Activated T-helper 2 cell treated with anti-CD3 and anti-CD28 coated beads, Interferon-gamma antibody, Interleukin-2, Interleukin-4, amounts not matched to agents 10 μg/mL and 5 μg/mL and 100 μg/mL, durations not matched to agents 14 hours and 24 hours and 36 hours (primary cell): ENCODE results near the gene CLEC16A. TPM values are rescaled to one million over a fixed set of nuclear protein-coding genes. Genes with fewer than 3 reads are reported as not detected.

Experiments
- DNase-seq: peaks from one replicate; pipeline ENCODE4 v3.0.0; 2021; ENCODE audit warnings: low spot score
- H3K27ac Mint-ChIP-seq: one replicate; pipeline ENCODE4 v1.8.0; 2021; ENCODE audit warnings: mixed read lengths
- H3K27me3 Mint-ChIP-seq: one replicate; pipeline ENCODE4 v1.8.0; 2021; ENCODE audit warnings: low read depth, mixed read lengths
- H3K36me3 Mint-ChIP-seq: one replicate; pipeline ENCODE4 v1.8.0; 2021; ENCODE audit warnings: low read depth, mixed read lengths
- H3K4me1 Mint-ChIP-seq: one replicate; pipeline ENCODE4 v1.8.0; 2021; ENCODE audit warnings: low read depth, mixed read lengths
- H3K4me3 Mint-ChIP-seq: one replicate; pipeline ENCODE4 v1.8.0; 2021; ENCODE audit warnings: low read depth, mild to moderate bottlenecking, moderate library complexity, mixed read lengths
- H3K9me3 Mint-ChIP-seq: one replicate; pipeline ENCODE4 v1.8.0; 2021; ENCODE audit warnings: mixed read lengths
- intact Hi-C: fragments of 100-400 bp; cut with micrococcal nuclease; formaldehyde crosslinking; loops from one replicate; pipeline ENCODE4 v1.15.1; 2023
- total RNA-seq: library from RNA; stranded (reverse); gene quantifications from 2 replicates; pipeline ENCODE4 v1.2.3, GENCODE V29; 2022

CLEC16A gene
- total RNA-seq, 1 donor from 2014 or later = 48.7 TPM

DNA sequence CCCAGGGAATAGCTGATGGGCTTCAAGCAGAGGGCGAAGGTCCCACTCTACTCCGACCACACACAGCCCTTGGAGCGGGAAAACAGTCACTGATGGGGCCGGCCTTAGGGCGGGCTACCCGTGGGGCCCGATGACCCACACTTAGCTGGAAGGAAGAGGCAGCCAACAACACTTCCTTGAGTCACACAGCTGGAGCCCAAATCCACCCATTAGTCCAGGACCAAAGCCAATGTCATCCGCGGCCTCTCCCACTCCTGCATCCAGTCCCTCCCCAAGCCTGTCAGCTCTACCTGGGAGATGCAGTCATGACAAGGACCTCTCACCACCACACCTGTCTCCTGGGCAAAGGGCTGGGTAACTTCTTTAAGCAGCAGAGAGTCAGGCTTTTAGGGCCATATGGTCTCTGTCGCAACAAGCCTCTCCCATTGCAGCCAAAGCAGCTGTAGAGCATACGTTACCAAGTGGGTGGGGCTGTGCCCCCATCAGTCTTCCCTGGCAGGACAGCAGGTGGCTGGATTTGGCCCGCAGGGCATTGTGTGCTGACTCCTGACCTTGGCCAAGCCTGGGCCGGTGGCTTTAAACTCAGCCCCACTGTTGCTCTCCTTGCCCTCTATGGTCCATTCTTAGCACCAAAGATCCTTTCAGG lies 200.9 kb downstream of the CLEC16A start:
- no peaks in the 10 kb centered on the region for H3K9me3 Mint-ChIP-seq
- H3K4me3 Mint-ChIP-seq = no peak overlapping the region
- DNase-seq = no peak
- no peaks in the 10 kb centered on the region for H3K27me3 Mint-ChIP-seq
- intact Hi-C loops = no loop called here
- peaks cover 30% of the 10 kb centered on the region for H3K36me3 Mint-ChIP-seq
- H3K27ac Mint-ChIP-seq = no peak overlapping the region
- peaks cover 24% of the 10 kb centered on the region for H3K4me1 Mint-ChIP-seq

DNA sequence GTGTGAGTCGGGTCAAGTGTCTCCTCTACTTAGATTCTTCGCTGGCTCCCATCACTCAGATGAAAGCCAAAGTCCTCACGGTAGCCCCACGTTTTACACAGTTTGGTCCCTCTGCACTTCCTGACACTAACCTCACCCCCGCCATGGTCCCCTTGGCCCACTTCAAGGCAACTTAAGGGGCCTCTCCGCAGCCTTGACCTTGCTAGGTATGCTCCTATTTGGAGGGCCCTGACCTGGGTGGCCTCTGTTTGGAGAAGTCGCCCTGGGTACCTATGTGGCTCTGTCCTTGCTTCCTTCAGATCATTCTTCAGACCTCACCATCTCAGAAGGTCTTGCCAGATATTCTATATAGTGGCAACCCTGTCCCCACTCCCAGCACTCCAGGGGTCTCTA lies 201.5 kb downstream of the CLEC16A start:
- Mint-ChIP-seq H3K36me3 (peaks cover 32% of the 10 kb centered on the region), H3K27ac (peak overlapping the region; percentile 10), H3K4me3 (no peak overlapping the region), H3K4me1 (peaks cover 19% of the 10 kb centered on the region), H3K27me3 (no peaks in the 10 kb centered on the region), H3K9me3 (no peaks in the 10 kb centered on the region)
- intact Hi-C loops = no loop called here
- DNase-seq = no peak

DNA sequence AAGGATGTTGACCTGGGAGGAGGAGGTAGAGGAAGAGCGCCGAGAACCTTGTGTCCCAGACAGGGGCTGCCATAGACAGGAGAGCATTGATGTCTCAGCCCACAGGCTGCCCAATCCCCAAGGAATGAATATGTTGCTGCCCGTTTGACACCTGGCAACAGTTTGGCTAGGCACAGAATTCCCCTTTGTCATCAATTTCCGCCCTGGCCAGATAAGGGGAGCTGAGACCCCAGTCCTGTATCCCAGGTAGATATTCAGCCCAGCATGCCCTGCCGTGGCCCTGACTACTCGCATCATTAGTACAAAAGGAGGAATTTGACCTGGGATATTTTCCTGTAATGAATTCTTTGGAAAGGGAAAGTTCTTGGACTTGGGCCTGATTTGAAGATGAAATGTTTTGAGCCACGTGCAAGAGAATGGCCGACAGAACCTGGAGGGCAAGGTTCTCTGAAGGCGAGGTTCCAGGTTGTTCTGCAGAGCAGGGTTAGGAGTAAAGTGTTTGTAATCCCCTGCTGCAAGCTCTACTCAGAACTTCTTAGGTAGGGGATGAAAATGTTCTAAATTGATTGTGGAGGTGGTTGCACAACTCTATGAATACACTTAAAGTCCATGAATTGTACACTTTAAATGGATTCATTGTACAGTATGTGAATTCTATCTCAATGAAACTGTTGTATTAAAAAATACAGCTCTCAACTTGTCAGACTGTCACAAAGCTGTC lies 202.8 kb downstream of the CLEC16A start:
- peaks cover 17% of the 10 kb centered on the region for H3K4me1 Mint-ChIP-seq
- DNase-seq = no peak
- no peaks in the 10 kb centered on the region for H3K27me3 Mint-ChIP-seq

DNA sequence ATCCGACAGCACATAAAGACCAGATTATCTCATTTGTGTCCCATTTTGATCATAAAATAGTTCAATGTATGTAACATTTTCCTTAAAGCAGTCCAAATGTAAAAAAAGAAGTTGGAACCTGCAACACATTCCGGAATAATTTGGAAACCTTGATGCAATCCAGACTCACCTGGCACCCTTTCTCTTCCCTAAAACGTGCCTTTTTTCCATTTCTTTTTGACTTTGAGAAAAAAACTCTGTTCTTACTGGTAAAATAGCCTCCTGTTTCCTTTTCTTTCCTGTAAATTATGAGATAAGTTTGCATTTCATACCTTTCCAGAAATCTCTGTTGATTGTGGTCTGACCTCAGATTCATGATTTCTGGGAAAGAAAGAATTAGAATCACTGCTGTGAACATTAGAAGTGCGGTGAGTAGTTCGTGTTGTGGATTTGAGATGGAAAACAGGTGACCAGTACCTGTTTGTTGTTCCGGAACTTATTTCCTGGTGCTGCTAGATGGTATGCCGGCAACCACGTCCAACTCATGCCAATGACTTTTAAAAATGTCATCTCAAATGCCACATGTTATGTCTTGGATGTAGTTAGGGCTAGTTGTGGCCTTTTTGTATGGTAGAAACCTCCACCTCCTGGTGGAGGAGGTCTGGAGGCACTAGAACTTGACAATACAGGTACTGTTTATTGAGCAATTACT lies 203.5 kb downstream of the CLEC16A start:
- H3K36me3 Mint-ChIP-seq = peaks cover 45% of the 10 kb centered on the region
- H3K27ac Mint-ChIP-seq = no peak overlapping the region
- no peaks in the 10 kb centered on the region for H3K9me3 Mint-ChIP-seq
- intact Hi-C loops = no loop called here
- no peak for DNase-seq
- H3K4me1 Mint-ChIP-seq = peaks cover 20% of the 10 kb centered on the region
- no peaks in the 10 kb centered on the region for H3K27me3 Mint-ChIP-seq
- no peak overlapping the region for H3K4me3 Mint-ChIP-seq

More for the DNA sequence above, 202.8 kb downstream of the CLEC16A start:
- intact Hi-C loops = no loop called here
- Mint-ChIP-seq H3K9me3 (no peaks in the 10 kb centered on the region), H3K36me3 (peaks cover 44% of the 10 kb centered on the region), H3K4me3 (no peak overlapping the region), H3K27ac (no peak overlapping the region)

DNA sequence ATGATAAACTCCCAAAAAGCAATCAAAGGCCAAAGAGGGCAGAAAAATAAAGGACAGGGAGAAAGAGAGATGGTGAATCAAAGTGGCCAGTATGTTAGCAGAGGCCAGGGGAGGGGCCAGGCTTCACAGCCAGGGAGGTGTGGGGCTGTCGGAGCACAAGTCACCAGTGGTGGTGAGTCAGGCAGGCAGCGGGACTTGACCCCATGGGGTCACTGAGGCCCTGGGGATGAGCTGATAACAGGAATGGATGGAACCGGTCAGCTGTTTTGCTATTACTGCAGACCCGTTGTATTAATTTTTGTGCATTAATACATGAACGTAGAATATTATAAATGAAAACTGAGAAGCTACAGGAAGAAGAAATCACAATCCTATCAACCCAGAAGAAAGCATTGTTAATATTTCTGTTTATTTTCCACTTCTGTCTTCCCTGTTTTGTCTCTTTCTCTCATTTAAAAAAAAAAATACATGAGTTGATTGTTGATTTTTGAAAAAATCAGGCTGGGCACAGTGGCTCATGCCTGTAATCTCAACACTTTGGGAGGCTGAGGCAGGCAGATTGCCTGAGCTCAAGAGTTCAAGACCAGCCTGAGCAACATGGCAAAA lies 204.8 kb downstream of the CLEC16A start:
- DNase-seq = no peak
- H3K9me3 Mint-ChIP-seq = no peaks in the 10 kb centered on the region
- peaks cover 29% of the 10 kb centered on the region for H3K4me1 Mint-ChIP-seq
- H3K27me3 Mint-ChIP-seq = no peaks in the 10 kb centered on the region
- no peak overlapping the region for H3K4me3 Mint-ChIP-seq
- H3K36me3 Mint-ChIP-seq = peaks cover 45% of the 10 kb centered on the region
- intact Hi-C loops = no loop called here
- H3K27ac Mint-ChIP-seq = no peak overlapping the region

DNA sequence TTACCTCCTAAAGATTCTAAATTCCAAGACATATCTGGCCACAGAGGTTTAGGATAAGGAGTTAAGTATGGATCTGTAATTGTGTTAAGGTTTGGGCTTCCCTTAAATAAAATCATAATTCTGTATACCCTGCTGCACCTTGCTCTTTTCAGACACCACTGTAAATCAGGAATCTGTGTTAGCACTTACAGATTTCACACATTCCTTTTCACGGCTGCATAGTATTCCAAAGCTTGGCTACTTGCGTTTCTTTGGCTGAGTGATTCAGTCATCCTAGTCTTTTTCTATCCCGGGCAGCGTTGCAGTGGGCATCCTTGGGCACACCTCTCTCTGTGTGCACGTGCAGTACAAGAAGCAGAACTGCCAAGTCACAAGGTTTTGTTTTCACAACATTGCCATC lies 205.8 kb downstream of the CLEC16A start:
- Mint-ChIP-seq H3K27me3 (no peaks in the 10 kb centered on the region), H3K4me1 (peaks cover 35% of the 10 kb centered on the region), H3K4me3 (no peak overlapping the region), H3K36me3 (peaks cover 46% of the 10 kb centered on the region), H3K27ac (no peak overlapping the region), H3K9me3 (no peaks in the 10 kb centered on the region)
- intact Hi-C loops = no loop called here
- DNase-seq = no peak

DNA sequence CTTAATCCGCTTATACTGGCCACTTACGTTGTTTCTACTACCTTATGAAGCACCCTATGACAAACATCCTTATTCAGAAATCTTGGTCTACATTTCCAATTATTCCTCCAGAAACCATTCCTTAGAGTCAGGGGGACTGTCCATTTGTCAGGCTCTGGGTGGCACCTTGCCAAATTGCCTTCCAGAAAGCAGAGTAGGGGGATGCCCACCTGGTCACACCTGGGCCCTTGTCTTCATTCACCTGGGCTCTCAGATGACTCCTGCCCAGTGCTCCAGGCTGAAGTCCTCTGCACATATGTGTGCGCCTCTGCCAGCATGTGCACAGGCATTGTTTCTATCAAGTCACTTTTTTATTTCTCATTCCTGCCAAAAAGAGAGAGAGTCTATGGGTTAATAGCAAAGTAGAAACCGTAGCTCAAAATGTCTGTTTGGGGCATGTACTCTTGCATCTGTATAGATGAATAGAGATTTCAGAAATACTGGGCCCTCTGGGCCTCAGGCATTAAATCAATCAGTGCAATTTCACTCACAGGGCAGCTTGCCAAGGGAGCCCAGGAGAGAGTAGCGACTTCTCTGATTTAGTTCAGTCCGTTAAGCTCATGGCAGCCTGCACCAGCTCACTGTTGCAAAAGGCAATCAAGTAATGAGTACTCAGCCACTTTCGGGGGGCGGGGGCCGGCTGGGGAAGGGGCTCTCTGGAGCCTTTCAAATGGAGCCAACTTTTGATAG lies 207.0 kb downstream of the CLEC16A start:
- intact Hi-C loops = no loop called here
- H3K4me3 Mint-ChIP-seq = no peak overlapping the region
- H3K27ac Mint-ChIP-seq = no peak overlapping the region
- H3K4me1 Mint-ChIP-seq = peaks cover 39% of the 10 kb centered on the region
- no peak for DNase-seq
- H3K9me3 Mint-ChIP-seq = no peaks in the 10 kb centered on the region
- H3K27me3 Mint-ChIP-seq = no peaks in the 10 kb centered on the region
- peaks cover 49% of the 10 kb centered on the region for H3K36me3 Mint-ChIP-seq

DNA sequence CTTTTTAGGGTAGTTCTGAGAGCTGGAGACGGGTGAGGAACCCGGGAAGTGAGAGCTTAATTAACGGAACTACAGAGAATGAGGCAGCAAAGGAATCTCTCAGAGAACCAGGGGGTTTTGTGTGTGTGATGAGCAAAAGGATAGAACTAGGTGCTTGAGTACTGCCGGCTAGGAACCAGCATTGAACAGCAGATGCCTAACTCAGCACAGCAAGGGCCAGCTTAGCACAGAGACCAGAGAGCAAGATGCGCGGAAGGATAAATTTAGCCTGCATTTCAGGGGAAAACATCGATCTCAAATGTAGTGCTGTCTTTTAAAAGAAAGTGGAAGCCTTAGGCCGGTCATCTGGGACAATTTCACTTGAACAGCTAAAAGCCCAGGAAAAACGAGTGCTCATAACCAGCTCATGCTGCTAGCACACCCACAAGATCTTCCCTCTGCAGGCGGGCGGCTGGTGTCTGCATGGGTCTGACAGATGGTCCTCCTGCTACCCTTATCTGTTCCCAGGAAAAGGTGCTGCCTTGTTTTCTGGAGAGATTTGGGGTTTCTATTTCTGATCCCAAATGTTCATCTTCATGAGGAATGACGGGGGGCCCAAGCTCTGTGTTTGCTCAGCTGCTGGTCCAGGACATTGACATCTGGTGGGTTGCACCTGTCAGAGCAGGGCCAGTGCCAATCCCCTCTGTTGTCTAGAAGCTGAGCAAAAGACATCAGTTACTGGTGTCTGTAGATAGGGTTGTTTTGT lies 207.7 kb downstream of the CLEC16A start:
- Mint-ChIP-seq H3K36me3 (peaks cover 46% of the 10 kb centered on the region), H3K9me3 (no peaks in the 10 kb centered on the region), H3K4me3 (no peak overlapping the region), H3K27me3 (no peaks in the 10 kb centered on the region), H3K27ac (peak overlapping the region; percentile 6), H3K4me1 (peaks cover 45% of the 10 kb centered on the region)
- intact Hi-C loops = no loop called here
- DNase-seq = no peak

DNA sequence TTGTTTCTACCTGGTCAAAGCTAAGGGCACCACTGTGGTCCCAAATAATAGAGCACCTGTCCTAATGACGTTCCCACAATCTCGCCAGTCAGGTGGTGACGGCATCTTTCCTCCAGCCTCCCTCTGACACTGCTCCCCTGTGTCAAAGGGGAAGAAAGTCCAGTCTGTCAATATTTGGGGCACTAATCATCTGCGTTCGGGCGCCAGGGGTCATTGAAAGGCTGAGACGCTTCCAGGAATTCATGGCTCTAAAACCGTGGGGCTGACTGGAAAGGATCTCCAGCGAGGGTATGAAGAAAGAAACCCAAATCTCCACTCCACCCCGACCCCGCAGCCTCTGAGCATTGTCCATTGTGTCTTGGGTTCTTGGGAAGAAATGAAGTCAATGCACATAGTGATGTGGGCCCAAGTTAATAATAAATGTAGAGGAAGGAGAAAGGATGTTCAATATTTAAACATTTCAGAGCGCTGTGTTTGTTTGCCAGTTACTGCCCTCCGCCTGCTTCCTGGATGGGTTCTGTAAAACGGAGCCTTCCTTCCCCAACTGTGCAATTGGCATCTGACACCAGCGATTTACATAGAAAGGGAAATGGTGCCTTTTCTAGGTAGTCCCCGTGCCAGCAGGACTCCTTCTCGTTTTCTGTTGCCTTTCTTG lies 208.4 kb downstream of the CLEC16A start:
- no peaks in the 10 kb centered on the region for H3K9me3 Mint-ChIP-seq
- no peak for DNase-seq
- peak overlapping the region; percentile 39 for H3K27ac Mint-ChIP-seq
- intact Hi-C loops = no loop called here
- H3K4me3 Mint-ChIP-seq = no peak overlapping the region
- peaks cover 52% of the 10 kb centered on the region for H3K4me1 Mint-ChIP-seq
- no peaks in the 10 kb centered on the region for H3K27me3 Mint-ChIP-seq
- H3K36me3 Mint-ChIP-seq = peaks cover 46% of the 10 kb centered on the region

DNA sequence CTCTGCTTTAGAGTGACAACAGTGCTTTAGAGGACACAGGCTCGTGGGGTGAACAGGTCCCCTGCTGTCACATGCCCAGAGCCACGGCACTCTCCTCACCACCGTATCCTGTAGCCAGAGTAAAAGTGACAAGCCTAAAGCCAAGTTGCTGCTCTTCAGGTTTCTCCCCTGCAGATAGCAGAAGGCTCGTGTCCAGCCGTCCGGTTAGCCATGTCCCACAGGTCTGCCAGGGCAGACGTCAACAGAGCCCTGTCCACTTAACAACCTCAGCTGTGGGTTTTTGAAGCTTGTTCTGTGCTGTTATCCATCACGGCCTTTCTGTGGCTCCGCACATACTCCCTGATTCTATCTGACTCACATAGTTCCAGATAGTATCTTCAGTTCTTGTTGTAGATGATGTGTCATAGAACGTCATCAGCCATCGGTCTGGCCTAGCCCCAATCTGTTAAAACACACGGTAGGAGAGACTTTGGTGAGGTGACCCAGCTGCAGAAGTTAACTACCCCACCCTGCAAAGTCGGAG lies 211.0 kb downstream of the CLEC16A start:
- peak overlapping the region; percentile 89 for H3K27ac Mint-ChIP-seq
- DNase-seq = peak; percentile 47
- peak overlapping the region; percentile 42 for H3K4me3 Mint-ChIP-seq
- H3K27me3 Mint-ChIP-seq = no peaks in the 10 kb centered on the region
- H3K4me1 Mint-ChIP-seq = peaks cover 64% of the 10 kb centered on the region
- peaks cover 33% of the 10 kb centered on the region for H3K36me3 Mint-ChIP-seq
- peaks cover 2% of the 10 kb centered on the region for H3K9me3 Mint-ChIP-seq
- intact Hi-C loops = loop anchor here (1.0 to 5.0 kb wide), 3 partner anchors 17 to 168 kb away; no protein-coding TSS in a partner anchor

DNA sequence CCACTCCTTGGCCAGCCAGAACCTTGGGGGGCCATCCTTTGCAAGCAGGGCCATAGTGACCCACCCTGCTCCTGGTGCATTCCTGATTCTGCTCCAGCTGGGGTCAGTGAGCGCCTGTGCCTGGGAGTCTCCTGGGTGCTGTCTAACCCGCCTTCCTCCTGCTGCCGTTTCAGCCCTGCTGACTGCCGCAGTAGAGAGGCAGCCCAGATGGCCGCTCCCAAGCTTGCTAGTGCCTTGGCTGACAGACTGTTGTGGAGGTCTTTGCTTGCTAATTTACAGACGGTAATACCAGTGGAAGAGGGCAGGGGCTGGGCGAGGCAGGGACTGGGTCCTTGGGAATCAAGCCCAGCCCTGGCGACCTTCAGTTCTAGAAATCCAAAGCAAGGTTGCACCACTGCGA lies 212.0 kb downstream of the CLEC16A start:
- Mint-ChIP-seq H3K27ac (peak overlapping the region; percentile 33), H3K27me3 (no peaks in the 10 kb centered on the region), H3K9me3 (peaks cover 6% of the 10 kb centered on the region), H3K36me3 (peaks cover 33% of the 10 kb centered on the region), H3K4me1 (peaks cover 75% of the 10 kb centered on the region), H3K4me3 (no peak overlapping the region)
- no peak for DNase-seq
- intact Hi-C loops = loop anchor here (5.0 kb wide), 1 partner anchor 169 kb away; no protein-coding TSS in a partner anchor
